NK-92 treated with Interleukin-12 subunit alpha and Interleukin-12 subunit beta, amount 100 ng/mL, for 24 hours (cell line): ENCODE measurements around the gene LYRM1.

Experiments used
- DNase-seq: peaks from one replicate; lab custom pipeline; 2025; lab: John Stamatoyannopoulos, UW

Gene LYRM1

DNA sequence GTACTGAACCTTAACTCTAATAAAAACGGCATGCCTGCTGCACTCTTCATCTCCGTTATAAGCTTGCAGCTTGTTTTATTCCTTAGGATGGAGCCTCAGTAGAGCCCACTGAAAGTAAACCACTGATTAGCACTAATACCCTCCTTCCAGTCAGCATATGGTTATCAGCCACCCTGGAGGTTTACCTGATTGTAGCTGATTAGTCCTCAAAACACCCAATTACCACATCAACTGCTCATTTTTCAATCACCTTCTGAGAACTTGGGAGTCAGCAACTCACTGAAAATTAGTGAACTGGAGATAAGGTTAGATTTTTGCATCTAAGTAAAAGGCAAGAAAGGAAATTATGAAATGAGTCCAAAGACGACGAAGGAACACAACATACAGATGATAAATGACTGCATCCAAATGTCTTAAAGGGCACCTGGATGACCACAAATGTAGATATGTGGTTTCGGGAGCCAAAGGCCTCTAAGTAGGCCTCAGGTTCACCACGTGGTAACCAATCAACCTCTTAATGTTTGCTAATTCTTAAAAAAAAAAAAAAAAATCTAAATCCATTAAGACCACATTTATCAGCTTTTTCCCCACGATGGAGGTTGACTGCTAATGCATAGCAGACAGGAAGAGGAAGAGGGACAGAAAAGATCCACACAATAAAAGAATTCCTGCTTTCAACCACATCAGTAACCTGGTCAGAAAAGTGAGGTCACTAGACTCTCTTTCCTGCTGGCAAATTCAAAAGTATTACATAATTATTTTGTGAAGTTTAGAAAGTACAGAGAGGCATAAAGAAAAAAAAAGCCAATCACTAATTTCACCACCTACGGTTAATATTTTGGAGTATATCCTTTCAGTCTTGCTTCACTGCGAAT is 28.4 kb upstream of the LYRM1 start:
- no peak for DNase-seq

DNA sequence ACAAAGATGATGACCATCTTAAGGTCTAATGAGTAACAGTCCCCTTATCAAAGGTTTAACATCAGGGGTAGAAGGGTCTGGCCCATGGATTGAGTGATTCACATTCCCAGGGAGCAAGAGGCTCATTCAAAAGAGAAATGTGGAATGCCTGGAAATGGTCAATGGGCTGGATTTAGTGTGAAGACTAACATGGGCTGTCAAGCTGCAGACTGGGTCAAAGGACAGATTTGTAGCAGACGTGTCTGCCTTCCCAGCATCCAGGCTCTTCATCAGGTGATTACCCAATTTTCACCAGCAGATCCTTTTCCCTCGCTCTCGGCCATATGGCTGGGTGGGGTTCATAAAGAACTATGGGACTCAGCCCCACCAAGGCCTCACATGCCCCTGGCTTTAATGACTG is 27.2 kb upstream of the LYRM1 start:
- DNase-seq, result no peak

DNA sequence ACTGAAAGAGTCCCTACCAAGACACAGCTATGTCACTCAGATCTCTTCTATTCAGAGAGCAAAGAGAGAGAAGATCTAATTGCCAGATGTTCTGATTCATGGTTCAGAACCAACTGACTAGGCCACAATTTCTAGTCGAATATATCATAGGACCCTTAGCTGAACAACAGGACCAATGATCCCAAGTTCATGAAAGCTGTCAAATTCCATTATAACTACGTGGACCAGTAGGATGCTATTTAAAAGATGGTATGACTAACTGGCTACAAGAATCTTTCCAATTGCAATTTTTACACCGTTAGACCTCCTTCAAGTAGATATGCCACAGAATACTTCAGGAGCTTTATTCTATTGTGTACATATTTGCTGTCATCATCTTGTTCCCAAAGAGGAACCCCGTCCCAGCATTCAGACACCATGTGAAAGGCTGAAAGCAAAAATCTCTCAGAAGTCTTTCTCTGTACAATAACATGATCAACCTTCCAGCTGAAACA is 26.4 kb upstream of the LYRM1 start:
- no peak for DNase-seq

DNA sequence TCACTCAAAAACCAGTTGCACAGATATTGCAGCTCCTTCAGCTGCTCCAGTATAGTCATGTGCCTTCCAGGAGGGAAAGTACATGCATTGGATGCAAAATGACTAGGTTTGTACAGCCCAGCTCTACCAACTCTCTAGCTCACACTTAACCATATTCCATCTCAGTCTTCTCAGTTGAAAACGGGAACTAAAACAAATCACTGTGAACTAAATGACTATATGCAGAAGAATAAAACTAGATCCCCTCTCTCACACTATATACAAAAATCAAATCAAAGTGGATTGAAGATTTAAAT is 25.3 kb upstream of the LYRM1 start:
- DNase-seq, result no peak

DNA sequence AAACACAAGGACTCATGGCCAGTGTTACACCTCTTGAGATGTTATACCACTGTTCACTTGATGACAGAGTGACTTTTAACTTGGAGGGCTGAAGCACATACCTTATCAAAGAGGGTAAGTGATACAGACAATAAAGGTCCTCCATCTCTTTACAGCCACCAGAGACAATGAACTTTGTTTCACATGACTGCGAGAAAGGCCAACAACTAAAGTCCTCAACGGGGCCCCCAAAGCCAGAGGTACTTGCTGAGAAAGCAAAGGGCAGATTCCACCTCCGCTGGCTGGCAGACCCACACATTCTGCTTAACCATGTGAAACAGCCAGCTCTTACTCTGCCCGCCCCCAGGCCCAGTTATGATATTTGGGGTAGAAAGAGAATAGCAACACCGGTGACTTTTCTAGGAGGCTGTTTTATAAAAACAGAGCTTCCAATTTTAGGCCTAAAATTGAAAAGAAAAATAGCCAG is 21.9 kb upstream of the LYRM1 start:
- DNase-seq, result no peak

DNA sequence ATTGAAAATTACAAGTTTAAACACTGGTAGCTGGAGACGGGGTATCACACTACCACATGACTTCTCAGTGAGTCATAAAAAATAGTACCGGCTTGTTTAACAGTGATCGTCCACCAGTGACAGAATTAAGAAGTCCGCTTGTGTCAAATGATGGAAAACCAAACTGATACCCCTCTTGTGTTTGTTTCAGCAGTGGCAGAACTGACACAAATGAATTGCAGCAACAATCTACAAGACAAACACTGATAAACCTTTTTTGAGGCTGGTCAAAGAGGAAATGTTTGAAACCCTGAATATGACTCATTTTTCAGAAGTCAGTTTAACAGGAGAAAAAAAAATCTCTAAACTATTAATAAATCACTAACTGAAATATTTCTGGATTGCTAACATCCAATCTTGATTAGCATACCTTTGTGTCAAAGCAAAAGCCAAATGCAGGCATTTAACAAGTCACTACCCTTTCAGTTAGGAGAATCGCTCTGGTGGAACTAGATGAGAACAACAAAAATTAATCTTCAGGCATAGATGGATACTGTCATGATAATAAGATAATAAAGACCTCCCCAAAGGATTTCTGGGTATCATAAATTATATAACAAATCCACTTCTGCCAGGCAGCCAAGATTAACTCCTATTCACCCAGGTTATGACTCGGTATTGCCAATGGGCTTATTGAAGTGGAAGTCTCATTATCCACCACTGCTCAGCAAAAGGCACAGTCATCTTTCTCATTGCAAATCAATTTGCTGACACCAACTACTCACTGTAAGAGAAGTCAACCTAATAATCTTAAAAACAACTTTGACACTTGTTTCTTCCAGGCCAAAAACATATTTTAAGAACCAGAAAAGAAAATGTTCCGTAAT is 21.2 kb upstream of the LYRM1 start:
- DNase-seq, result no peak

DNA sequence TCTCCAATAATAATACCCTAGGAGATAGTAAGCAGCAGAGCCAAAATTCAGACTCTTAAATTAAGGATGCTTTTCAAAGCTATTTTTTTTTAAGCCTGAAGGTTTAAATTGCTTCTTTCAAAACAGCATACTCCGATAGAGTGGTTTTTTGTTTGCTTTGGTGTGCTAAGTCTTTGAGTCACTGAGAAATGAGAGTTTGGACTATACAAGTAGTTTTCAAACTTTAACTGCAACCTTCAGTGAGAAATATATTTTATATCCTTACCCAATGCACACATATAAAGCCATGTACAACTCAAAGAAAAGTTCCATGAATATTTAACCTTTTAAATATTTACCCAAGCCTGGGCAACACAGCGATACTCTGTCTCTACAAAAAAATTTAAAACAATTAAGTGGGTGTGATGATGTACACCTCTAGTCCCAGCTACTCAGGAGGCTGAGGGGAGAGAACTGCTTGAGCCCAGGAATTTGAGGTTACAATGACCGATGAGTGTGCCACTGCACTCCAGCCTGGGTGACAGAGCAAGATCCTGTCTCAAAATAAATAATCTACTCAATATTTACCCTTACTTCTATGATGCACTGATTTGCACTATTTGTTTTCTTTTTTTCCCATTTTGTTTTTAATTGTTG is 19.6 kb upstream of the LYRM1 start:
- no peak for DNase-seq

DNA sequence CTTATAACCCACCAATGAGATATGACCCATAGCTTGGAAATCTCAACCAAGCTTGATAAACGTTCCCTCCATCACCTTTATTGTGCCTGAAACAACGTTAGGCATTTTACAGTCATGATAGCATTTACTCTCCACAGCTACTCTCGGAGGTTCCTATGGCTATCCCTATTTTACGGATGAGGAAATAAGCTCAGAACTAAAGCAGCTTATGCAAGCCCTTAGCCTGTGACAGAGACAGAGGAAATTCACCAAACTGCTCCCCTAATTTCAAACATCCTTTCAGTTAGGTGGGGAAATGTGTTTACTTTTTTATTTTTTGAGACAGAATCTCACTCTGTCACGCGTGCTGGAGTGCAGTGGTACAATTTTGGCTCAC is 19.1 kb upstream of the LYRM1 start:
- DNase-seq, result no peak

DNA sequence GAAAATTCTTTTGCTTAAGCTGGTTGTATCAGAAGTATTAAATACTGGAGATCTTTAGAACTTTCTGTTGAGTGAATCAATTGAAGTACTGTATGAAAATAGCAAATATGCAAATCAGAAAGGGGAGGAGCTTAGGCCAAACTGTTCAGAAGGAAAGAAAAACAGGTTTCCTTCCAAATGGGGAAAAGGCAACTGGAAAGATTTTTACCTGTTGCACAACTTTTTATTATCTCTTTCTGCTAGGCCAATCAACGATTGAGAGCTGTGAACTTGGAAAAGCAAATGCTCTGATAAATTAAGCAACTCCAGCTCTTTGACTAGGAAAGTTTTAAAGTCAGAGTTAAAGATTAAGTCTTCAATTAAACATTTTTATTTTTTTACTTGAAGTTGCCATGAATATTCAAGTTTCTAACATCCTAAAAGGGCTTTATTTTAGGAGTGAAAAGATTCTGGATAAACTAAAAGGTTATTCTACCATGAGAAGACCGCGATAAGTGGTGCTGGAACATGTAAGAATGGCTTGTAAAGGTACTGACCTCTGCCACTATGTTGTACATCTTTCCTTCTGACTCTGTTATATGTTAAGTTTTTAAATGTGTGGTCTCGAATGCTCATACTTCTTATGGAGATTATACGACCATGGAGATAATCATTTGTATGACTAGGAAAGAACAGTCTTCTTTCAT is 16.9 kb upstream of the LYRM1 start:
- DNase-seq, result no peak

DNA sequence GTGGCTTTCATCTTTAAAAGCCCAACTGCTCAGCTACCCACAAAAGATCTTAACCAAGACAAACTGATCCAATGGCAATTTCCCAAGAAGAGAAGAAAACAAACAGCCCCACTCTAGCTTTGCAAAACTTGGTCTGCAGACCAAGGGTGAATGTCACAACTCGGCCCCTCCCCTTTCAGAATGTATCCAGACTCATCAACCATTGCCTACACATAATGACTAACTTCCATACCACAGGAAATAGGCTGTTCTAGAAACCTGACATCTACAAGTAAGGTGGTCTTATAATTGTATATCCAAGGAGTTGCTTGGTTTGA is 16.4 kb upstream of the LYRM1 start:
- DNase-seq, result no peak

DNA sequence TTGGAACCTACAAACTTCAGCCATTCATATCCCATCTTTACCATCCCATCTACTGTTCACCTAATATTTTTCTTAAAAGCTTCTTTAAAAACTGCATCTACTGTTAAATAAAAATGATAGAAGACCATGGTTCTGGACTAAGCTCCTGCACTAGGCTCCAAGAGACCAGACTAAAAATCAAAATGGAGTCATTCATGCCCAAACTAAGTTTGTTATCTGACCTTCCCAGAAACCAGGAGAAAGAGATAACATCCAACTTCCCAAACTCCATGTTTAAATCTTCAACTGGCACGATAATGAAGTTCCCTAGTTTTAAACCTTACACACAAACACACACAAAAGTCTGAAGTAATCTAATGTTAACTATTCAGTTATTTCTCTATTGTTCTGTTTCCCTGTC is 14.3 kb upstream of the LYRM1 start:
- DNase-seq, result no peak

DNA sequence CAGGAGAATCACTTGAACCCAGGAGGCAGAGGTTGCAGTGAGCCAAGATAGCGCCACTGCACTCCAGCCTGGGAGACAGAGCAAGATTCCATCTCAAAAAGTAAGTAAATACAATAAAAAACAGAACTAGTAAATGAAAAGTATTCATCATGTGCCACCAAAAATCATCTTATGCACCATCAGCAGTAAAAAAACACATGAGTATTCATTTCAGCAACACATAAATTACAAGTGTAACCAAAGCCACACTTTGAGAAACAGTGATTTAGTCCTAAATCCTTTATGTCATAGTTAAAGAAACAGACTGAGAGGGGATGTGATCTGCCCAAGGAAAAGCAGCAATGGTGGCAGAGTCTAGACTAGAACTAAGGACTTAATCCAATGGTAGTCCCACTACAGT is 13.4 kb upstream of the LYRM1 start:
- no peak for DNase-seq

DNA sequence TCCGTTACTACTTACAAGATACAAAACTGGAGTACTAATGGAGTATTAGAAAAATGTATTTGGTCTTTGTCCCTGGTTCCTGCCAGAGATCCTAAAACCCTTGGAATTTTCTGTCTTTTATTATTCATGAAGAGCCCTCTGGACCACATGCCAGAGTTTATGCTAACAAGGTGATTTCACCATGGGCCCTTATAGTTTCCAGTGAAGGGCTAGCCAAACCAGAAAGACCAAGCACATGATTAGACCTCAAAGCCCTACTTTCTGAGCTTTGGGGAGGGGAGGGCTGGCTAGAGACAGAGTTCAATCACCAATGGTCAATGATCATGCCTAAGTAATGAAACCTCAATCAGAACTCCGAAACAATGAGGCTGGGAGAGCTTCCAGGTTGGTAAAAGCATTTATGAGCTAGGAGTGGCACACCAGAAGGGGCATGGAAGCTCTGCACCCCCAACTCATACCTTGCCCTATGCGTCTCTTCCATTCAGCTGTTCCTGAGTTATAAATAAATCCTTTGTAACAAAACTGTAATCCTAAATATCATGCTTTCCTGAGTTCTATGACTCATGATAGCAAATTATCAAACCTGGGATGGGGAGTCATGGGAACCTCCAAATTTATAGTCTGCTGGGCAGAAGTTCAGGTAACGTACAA is 10.8 kb upstream of the LYRM1 start:
- DNase-seq, result no peak

DNA sequence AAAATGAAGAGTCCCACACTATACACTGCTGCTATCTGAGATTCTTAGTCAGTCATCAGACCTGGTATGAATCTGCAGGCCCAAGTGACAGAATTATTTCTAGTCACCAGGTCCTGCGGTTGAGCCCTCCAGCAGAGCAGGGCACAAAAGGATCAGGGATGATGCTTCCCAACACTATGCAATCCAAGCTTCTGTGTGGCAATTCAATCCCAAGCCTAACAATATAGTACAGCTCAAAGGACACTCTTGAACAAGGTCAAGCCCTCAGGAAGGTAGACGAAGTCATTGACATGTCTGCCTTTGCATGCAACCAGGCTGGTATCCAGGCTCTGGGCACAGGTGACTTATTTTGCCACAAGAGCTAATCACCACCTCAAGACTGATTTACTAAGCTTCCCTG is 6.2 kb upstream of the LYRM1 start:
- DNase-seq, result no peak

DNA sequence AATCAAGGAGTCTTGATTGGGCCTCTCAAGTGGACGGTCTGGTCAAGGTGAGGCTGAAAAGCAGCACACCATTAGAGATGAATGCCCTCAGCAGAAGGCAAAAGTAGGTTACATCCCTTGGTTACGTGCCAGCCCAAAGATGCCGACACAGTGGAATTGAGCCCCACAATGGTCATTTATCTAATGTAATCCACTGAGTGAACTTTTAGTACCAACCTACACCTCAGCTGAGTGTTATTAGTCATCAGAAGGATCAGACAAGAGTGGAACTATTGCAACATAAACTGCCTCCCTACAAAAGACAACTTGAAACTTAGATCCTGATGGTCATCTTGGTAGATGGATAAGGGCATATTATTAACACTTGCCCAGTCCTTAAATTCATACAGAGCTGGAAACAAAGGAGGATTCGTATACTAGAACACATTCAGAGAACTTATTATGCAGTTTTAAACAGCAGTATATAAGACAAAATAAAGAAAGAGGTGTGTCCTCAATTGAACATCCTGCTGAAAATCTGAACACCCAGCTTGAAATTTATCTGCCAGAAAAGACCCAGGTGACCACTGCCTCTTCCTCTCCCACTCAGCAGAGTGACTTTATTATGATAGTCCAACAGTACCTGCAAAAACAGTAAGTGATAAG is 3.2 kb upstream of the LYRM1 start:
- no peak for DNase-seq

DNA sequence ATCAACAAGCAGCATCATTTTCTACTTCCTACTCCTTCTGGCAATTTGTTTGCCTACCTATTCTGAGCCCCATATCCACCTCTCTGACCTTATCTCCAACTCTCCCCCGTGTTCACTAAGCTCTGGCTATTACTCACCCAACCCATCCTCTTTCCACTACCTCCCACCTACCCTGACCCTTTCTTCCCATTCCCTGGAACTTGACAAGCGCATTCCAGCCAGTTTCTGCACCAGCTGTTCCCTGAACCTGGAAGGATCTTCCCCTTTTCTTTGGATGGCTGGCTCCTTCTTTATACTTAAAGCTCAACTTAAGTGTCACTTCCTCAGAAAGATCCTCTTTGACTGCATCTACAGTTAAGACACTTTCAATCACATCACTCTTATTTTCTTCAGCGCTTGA is 2.6 kb upstream of the LYRM1 start:
- DNase-seq, result no peak

DNA sequence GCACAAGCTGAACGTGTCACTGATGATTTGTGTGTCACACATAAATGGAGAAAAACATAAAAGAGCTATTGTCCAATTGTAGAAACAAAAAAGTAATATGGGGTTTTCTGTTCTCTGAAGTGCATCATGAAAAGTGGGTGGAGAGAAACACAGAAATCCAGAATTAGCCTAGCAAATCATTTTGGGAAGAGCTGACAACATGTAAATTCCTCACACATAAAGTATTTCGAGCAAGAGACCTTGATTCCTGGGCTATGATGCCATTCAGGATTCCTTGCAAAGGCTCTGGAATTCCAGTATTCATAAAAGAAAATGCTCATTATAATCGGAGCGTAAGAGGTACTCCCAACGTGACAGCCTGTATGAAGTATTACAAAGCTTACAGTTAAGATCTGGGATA is 1.5 kb upstream of the LYRM1 start:
- no peak for DNase-seq

DNA sequence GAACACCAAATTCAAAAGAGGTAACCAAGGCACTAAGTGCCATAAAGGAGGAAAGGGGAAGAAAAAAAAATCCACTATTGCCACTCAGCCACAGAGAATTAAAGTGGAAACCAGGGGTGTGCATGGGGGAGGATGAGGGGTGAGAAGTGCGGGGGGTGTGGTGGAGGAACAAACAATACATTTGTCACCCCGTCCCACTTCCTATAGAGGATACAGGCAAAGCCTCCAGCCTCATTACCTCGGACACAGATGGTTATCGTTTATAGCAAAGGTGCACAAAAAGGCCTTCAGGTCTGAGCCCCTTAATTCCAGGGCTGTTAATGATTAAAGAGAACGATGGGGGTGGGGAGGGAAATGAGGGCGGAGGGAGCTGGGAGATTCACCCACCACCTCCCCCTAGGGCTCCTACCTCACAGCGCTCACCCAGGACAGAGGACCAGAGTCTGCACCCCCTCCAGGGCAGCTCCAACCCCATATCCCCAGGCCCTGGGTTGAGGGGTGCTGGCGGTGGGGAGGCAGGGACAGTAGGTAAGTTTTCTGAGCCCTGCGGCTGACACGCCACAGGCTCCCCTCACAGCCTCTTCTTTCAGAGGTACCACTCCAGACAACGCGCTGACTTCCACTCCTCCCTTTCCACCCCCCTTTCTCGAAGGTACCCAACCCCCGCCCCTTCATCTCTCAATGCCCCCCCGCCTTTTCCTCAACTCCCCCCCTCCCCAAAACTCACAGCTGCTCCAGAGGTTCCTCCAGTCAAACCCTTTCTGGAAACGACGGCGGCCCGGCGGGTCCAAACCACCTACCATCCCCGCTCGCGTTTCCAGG is 883 bp upstream of the LYRM1 start:
- no peak for DNase-seq

DNA sequence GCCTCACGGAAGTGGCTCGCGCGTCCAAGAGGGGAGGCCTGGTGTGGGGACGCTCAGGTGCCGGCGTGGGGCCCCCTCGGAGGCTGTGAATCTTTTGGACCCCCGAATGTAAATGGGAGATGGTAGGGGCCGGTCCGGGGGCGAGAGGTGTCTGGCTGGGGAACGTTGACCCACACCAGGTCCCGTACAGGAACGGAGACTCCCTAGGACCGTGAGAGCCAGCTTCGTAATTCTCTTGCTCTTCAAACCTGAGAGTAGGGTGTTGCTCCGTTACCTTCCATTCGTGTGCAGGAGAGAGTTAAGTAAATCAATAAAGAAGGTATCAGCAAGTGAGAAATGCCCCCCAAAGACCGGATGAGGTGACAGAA is 481 bp downstream of the LYRM1 start:
- no peak for DNase-seq

DNA sequence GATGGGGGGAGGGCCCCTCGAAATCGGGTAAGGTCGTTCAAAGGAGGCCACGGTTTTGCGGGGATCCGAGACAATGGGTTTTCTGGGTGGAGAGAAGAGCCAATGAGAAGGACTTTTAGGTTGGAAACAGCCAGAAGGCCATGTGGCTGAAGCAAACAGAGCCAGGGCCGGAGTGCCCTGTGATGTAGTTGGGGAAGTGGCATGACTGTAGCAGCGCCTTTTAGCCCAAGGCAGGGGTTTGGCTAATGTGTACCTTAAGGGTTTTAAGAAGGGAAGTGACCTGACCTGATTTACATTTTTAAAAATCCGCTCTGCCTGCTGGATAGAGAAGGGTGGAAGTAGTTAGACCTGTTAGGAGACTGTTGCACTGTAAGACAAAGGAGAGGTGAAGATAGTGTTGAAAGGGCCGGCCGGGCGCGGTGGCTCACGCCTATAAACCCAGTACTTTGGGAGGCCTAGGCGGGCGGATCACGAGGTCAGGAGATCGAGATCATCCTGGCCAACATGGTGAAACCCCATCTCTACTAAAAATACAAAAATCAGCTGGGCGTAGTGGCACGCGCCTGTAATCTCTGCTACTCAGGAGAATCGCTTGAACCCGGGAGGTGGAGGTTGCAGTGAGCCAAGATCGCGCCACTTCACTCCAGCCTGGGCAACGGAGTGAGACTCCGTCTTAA is 1.0 kb downstream of the LYRM1 start:
- DNase-seq, result no peak
